ENCODE measurements around the gene GALNT14. TPM values are rescaled to one million over a fixed set of nuclear protein-coding genes. Genes with fewer than 3 reads are reported as not detected.

The GALNT14 gene
- total RNA-seq, 1 donor, result 0.72 TPM

DNA sequence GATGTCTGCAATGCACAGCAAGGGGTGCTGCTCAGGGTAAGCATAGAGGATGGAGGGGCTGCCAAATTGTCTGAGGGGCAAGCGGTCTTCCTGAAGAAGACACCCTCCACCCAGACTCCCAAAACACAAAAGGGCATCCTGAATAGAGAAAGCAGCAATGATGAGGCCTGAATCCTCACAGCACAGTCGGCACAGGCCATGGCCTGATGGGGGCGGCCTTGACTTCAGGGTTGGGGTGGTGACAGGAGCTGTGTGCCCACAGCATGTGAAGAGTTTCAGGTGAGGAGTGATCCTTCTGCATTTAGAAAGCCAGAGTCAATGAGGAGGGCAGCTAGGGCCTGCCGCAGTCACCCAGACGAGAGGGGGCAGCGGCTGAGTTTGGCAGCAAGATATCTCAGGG is 159.4 kb downstream of the GALNT14 start:
- H3K4me3 ChIP-seq (ENCODE audit: low read depth, low read length), result no peak overlapping the region
- DNase-seq (ENCODE audit: low read depth), result no peak
- TF ChIP-seq, protein P1, sequence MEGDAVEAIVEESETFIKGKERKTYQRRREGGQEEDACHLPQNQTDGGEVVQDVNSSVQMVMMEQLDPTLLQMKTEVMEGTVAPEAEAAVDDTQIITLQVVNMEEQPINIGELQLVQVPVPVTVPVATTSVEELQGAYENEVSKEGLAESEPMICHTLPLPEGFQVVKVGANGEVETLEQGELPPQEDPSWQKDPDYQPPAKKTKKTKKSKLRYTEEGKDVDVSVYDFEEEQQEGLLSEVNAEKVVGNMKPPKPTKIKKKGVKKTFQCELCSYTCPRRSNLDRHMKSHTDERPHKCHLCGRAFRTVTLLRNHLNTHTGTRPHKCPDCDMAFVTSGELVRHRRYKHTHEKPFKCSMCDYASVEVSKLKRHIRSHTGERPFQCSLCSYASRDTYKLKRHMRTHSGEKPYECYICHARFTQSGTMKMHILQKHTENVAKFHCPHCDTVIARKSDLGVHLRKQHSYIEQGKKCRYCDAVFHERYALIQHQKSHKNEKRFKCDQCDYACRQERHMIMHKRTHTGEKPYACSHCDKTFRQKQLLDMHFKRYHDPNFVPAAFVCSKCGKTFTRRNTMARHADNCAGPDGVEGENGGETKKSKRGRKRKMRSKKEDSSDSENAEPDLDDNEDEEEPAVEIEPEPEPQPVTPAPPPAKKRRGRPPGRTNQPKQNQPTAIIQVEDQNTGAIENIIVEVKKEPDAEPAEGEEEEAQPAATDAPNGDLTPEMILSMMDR (IDR thresholded peaks at IDR 0.05; ENCODE audit: insufficient read depth, low read length), result no peak

DNA sequence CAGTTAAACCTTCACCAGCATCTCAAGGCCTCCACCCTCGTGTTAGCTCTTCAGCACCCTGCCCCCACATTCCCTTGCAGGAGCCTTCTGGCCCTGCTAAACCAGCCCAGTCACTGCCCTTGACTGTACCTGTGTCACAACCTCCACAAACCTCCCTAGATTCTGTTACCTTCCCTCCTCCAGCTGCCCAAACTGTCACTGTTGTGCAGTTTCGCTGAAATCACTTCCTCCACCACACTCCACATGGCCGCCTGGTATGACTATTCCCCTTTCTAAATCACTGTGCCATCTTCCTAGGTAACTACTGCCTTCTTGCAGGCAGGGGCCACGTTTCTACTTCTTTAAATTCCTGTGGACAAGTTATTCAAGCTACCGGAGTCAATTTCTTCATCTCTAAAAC is 160.2 kb downstream of the GALNT14 start:
- no peak for DNase-seq (ENCODE audit: low read depth)
- TF ChIP-seq, protein P1 (IDR thresholded peaks at IDR 0.05; ENCODE audit: insufficient read depth, low read length), result no peak
- no peak overlapping the region for H3K4me3 ChIP-seq (ENCODE audit: low read depth, low read length)

DNA sequence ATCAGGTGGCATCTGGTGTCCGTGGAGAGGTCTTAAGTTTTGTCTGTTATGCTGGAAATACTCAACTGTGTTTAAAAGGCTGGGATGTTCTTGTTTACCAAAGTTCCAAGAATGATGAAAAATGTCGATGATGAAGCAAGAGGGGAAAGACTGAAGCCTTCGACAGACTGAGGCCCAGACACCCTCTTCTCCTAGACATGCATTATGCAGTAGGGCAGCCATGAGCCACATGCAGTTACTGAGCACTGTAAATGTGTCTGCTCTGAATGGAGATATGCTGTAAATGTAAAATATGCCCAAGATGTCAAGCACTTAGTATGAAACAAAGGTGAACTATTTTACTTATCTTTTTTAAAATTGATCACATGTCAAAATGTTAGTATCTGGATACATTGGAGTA is 163.1 kb downstream of the GALNT14 start:
- H3K4me3 ChIP-seq (ENCODE audit: low read depth, low read length), result no peak overlapping the region
- TF ChIP-seq, protein P1 (IDR thresholded peaks at IDR 0.05; ENCODE audit: insufficient read depth, low read length), result no peak
- no peak for DNase-seq (ENCODE audit: low read depth)

DNA sequence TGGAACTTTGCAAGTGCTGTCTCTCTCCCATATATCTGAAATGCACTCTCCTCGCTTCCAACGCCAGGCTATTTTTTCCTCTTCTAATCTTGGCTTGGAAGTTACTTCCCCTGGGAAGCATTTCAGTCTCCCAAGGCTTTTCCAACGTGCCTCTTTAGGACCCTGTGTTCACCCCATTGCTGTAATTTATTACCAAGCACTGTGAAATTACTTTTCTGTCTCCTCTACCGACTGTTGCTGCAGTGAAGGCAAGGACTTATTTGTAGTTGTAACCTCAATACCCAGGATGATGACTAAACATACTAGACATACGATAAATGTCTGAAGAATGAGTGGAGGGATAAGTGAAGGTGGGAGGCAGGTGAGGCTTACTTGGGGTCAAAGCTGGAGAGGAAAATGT is 163.7 kb downstream of the GALNT14 start:
- H3K4me3 ChIP-seq (ENCODE audit: low read depth, low read length), result no peak overlapping the region
- TF ChIP-seq, protein P1 (IDR thresholded peaks at IDR 0.05; ENCODE audit: insufficient read depth, low read length), result no peak
- no peak for DNase-seq (ENCODE audit: low read depth)

DNA sequence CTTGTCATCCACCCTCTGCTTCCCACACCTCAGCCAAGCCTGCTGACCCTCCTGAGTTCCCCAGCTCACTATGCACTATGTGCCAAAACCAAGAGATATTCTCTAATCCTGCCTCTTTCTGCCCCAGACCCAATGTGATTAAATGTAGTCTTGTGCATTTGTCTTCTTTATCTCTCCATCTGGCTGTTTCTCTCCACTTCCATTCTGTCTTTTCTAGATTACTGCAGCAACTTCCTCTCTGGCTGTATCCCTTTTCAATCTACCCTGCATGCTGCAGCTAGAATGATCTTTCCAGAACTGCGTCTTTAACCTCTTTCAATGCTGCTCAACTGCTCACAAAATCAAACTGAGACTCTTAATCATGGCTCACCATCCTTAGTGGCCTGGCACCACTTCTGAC is 164.1 kb downstream of the GALNT14 start:
- H3K4me3 ChIP-seq (ENCODE audit: low read depth, low read length), result no peak overlapping the region
- TF ChIP-seq, protein P1 (IDR thresholded peaks at IDR 0.05; ENCODE audit: insufficient read depth, low read length), result no peak
- DNase-seq (ENCODE audit: low read depth), result no peak

DNA sequence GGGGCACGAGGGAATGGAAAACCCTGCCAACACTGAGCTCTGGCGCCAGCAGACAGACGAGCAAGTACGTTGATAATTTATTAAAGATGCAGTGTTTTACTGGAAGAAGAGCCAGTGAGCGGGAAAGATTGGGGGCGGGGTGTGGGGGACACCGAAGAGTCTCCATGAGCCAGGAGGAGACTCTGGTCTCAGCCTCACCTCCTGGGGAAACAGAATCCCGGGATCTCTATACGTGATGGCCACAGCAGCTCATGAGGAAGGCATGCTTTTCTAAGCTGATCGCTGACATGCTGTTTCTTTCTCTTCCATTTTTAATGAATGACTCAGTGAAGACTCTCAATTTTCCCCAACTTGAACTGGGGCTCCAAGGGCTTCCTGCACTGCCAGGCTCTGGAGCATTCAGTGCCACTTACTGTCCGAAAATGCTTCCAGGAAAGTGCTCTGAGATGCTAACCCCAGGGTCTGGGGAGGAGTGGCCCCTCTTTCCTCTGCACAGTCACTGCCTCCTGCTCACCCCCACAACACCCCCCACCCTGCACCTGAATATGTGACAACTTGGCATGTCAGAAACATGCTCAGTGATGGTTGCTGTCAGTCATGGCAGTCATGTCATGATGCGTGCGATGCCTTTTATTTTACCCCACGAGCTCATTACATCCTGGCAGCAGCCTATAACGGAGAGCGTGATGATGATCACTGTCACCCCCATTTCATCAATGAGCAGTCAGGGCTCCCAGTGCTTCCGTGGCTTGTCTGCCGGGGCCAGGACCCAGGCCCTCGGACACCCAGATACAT is 166.8 kb downstream of the GALNT14 start:
- DNase-seq (ENCODE audit: low read depth), result no peak
- TF ChIP-seq, protein P1 (IDR thresholded peaks at IDR 0.05; ENCODE audit: insufficient read depth, low read length), result no peak
- H3K4me3 ChIP-seq (ENCODE audit: low read depth, low read length), result no peak overlapping the region

Data from fibroblast of the aortic adventitia (primary cell).